Measurements from ENCODE around the gene ARF3.

ARF3 gene

GRCh38 chr12:48980953-48981756 is 23.9 kb upstream of the ARF3 start:
- DNase-seq: no peak

DNA sequence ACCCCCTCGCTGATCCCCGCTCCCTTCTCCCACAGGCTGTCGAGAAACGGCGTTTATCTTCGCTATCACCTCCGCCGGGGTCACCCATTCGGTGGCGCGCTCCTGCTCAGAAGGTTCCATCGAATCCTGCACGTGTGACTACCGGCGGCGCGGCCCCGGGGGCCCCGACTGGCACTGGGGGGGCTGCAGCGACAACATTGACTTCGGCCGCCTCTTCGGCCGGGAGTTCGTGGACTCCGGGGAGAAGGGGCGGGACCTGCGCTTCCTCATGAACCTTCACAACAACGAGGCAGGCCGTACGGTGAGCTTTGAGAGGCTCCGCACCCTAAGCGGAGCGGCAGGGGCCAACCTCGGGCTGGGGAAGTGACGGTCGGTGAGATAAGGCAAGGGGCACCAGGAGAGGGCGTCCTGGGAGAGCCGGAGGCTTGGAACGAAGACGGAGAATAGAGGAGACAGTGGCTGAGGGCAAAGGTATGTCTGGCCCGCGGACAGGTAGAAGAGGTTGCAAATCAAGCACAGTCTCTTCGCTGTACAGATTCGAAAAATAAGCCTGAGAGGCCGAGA is 23.2 kb upstream of the ARF3 start:
- no peak for DNase-seq

DNA sequence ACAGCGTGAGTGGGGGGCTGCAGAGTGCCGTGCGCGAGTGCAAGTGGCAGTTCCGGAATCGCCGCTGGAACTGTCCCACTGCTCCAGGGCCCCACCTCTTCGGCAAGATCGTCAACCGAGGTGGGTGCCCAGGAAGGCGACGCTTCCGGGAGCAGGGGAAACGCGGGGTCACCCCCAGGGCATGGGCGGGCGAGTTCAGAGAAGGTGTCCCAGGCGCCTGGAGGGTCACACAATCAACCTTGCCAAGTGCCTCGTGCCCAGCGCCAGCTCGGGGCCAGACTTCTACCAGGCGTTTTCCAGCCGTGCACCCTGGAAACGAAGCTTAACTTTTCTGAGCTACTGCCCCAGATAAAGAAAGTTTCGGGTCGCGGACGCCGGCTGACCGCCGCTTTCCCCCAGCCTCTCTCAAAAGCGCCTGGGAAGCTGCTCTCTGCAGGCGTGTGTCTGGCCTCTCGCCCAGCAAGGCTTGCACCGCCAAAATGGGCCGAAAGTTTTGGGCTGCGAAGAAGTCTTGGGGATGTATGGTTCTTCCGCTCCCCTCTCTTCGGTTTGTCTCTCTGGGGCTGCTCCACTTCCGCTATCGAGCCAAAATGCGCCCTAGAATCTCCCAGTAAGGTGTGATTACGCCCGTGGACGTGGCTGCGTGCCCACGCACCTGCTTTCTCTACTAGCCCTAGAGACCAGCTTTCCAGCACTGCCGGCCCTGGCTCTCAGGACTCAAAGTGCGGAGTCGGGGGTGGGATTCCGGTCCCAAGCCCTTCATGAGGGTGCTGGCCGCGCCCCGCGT is 22.5 kb upstream of the ARF3 start:
- no peak for DNase-seq

GRCh38 chr12:48978741-48979601 is 21.7 kb upstream of the ARF3 start:
- DNase-seq: no peak

- DNase-seq: no peak
Observed at GRCh38 chr12:48978291-48978740, 21.0 kb upstream of the ARF3 start, which contains the start of gene WNT1. TSS of gene WNT1 (plus strand) at chr12:48978322. CDS start at chr12:48978651, 329 bp downstream.

DNA sequence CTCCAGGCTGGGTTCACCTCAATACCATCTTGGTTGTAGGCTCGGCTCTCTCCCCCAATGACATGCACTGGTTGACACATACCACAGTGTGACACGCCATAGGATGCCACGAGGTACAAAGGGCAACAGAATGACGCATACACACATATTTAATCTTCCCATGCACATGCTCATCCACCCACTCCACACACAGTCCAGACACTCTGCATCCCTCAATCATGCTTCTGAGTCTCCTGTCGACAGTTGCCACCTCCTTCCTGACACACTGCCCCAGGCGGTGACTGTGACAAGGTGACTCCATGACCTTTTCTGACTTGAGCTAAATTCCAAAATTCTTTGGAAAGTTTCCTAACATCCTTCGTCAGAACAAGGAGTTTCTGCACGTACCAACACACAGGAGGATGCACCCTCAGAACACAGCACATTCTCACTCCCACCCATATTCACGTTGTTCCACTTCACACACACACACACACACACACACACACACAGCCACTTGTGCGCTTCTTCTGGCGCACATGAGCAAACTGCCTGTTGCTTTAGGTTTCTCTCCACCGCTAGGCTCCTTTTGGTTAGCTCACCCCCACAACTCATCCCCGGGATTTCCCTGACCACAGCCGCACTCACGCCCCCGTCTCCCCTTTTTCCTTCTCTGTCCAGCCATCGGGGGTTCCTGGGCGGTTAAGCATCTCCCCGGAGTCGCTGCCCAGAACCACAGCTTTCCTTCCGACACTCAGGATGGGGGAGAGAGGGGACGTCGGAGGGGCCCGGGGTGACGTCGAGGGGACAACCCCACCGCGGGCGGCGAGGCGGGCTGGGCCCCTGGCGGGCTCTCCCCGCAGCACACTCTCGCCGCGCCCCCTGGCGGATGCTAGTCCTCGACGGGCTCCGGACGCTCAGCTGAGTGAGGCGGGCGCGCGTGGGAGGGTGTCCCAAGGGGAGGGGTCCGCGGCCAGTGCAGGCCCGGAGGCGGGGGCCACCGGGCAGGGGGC is 20.3 kb upstream of the ARF3 start:
- peak; percentile 36 for DNase-seq

DNA sequence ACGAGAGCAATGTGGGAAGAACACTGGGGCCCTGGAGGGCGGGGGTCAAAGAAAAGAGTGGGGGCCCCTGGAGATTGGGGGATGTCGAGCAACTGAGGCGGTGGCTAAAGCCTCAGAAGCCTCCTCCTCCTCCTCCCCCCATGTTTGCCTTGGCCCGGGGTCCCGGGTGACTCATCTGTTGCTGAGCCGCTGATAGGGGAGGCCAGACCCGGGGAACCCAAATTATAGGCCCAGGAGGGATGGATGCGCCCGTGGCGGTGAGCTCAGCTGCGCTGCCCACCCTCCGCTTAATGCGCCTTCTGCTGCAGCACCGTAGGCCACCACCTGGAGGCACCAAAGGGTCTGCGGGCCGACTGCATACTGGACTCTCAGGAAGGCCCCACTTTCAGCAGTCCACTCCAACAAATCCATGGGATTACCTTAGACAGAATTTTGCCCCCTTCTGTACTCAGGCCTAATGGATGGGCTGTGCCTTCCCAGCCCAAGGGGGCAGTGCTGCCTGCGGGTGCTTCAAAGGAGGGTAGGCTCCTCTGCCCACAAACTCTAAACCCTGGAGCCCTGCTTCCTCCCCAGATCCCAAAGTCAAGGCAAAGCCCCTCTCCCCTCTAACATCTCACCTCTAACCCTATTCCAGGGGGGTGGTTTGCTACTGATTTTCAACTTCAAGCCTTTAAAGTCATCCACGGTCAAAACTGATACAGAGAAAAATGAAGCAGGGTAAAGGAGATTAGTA is 16.8 kb upstream of the ARF3 start:
- DNase-seq: no peak

DNA sequence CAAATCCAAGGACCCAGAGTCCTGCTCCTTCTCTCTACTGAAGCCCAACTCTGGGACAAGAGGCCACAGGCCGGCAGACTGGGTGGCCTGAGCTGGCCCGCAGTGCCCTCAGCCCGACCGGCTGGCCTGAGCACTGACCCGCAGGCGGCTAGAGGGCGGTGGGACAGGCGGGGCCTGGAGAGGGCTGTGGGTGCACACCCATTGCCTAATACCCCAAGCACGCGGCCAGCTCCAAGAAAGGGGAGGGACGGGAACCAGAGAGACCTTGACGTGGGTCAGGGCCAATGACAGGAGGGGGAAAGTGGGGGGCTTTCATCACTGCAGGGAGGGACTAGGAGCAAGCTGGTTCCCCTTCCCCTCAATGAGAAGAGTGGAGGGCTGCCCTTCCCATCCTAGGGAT is 16.2 kb upstream of the ARF3 start:
- no peak for DNase-seq

GRCh38 chr12:48972952-48973483 is 15.7 kb upstream of the ARF3 start:
- no peak for DNase-seq

GRCh38 chr12:48972213-48972951 is 15.1 kb upstream of the ARF3 start:
- DNase-seq: no peak

DNA sequence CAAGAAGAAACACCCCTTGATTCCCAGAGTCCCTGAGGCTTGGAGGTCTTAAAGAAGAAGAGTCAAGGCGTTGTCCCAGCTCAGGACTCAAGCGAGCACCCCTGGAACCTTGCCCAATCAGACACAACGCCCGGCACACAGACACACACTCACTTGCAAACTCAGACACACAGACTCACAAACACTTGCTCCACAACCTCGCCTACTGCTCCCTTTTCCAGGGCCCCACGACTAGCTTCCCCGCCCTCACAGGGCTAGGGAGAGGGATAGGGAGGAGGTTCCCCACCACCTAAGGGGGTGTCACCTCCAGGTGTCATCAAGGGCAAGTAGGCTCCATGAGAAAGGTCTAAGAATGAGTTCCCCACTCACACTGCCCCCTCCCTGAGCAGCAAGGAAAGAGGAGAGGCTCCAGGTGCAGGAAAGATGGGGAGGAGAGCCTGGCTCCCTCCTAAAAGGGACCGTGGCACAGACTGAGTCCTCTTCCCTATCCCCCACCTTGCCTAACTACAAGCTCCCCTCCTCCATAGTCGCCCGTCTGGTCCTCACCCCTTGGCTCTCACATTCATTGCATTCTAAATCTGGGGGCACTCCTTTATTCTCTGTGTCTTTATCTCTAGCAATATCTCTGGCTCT is 13.5 kb upstream of the ARF3 start:
- no peak for DNase-seq

DNA sequence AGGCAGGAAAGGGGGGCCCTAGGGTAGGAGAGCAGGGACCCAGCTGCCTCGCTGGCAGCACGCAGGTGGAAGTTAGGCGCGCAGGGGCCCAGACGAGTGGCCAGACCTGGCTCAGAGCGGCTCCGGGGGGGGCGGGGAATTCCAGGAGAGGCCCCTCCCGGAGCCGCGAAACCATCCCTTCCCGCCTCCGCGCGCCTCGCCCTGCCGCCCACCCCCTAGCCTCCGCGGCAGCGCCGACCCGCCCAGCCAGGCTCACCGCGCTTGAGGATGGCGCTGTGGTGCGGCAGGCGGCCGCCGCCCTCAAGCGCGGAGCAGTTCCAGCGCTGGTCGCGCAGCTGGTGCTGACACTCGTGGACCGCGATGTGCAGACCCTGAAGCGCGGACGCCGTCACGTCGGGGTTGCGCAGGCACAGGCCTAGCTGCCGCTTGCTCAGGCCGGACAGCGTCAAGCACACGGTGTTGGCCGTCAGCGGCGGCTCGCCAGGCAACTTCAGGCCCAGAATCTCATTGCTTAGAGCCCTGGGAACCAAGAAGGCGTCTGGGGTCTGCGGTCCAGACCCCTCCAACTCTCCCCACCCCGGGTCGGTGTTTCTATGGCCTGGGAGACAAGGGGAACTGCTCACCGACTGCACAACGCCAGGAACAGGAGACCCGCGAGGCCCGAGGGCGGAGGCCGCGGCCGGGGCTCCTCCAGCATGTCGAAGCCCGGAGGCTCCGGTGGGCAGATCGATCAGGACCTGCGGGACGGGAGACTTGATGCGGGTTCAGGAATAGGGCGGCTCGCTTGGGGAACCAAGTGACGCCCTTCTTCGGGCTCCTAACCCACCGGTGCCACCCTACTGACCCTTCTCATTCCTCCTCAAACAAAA is 12.8 kb upstream of the ARF3 start:
- DNase-seq: no peak

GRCh38 chr12:48969160-48969771 is 12.0 kb upstream of the ARF3 start:
- no peak for DNase-seq

DNA sequence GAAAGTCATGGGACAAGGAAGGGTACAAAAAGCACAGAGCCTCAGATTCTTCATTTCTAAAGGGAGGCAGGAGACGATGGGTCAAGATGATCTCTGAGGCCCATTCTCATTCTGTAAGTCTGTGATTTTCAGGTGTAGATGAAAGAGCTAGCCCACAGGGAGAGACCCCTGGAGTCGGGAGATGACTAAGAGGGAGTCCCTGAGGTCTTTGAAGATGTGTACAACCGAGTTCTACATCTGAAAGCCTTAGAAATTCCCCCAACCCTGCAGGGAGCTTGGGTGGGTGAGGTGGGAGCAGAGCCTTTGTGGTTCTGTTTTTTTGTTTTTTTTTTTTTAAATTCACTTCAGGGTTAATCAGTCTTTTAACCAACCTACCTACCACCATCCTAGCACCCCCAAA is 11.2 kb upstream of the ARF3 start:
- DNase-seq: no peak

- DNase-seq: no peak
Observed at GRCh38 chr12:48967991-48968390, 10.7 kb upstream of the ARF3 start.

- no peak for DNase-seq
Observed at GRCh38 chr12:48966177-48966895, 9.0 kb upstream of the ARF3 start.

GRCh38 chr12:48965298-48965838 is 8.1 kb upstream of the ARF3 start:
- DNase-seq: no peak
